ENCODE data around the gene MTHFD1L. TPM values are rescaled to one million over a fixed set of nuclear protein-coding genes. Genes with fewer than 3 reads are reported as not detected.

MTHFD1L gene
- total RNA-seq, 1 experiment from 2014 or later = 47.8 TPM

- Mint-ChIP-seq H3K9me3 (ENCODE audit: low read depth, unreplicated experiment) (no peaks in the 10 kb centered on the region), H3K36me3 (ENCODE audit: insufficient read depth, unreplicated experiment) (peaks cover 13% of the 10 kb centered on the region), H3K4me3 (ENCODE audit: low read depth, unreplicated experiment) (no peak overlapping the region), H3K27me3 (ENCODE audit: unreplicated experiment) (no peaks in the 10 kb centered on the region), H3K27ac (ENCODE audit: unreplicated experiment) (no peak overlapping the region), H3K4me1 (ENCODE audit: low read depth, unreplicated experiment) (peaks cover 15% of the 10 kb centered on the region)
- no TSS peak for BruUV-seq (replicated peaks)
- TF ChIP-seq CTCF (IDR thresholded peaks at IDR 0.05; ENCODE audit: unreplicated experiment) = no peak
- no peak for DNase-seq
- intact Hi-C loops (cut with micrococcal nuclease; ENCODE audit: unreplicated experiment) = loop anchor here (10.0 kb wide), 1 partner anchor 245 kb away; no protein-coding TSS in a partner anchor
- CTCF ChIA-PET = no interaction called here
These were observed 144.6 kb downstream of the MTHFD1L start for GRCh38 chr6:151010071-151010470.

- CTCF ChIA-PET = interaction anchor here (0.7 to 2.6 kb wide), 3 partner anchors 8 to 312 kb away, joined by 6 to 59 read pairs (median 14); no protein-coding TSS in a partner anchor
- no peak for TF ChIP-seq CTCF (IDR thresholded peaks at IDR 0.05; ENCODE audit: unreplicated experiment)
- intact Hi-C loops (cut with micrococcal nuclease; ENCODE audit: unreplicated experiment) = loop anchor here (10.0 kb wide), 1 partner anchor 242 kb away; no protein-coding TSS in a partner anchor
- Mint-ChIP-seq H3K27me3 (ENCODE audit: unreplicated experiment) (no peaks in the 10 kb centered on the region), H3K4me1 (ENCODE audit: low read depth, unreplicated experiment) (peaks cover 8% of the 10 kb centered on the region), H3K27ac (ENCODE audit: unreplicated experiment) (no peak overlapping the region), H3K9me3 (ENCODE audit: low read depth, unreplicated experiment) (no peaks in the 10 kb centered on the region), H3K36me3 (ENCODE audit: insufficient read depth, unreplicated experiment) (peaks cover 8% of the 10 kb centered on the region), H3K4me3 (ENCODE audit: low read depth, unreplicated experiment) (no peak overlapping the region)
- BruUV-seq (replicated peaks) = no TSS peak
- no peak for DNase-seq
These were observed 147.1 kb downstream of the MTHFD1L start for GRCh38 chr6:151012321-151013294.

- no TSS peak for BruUV-seq (replicated peaks)
- Mint-ChIP-seq H3K4me3 (ENCODE audit: low read depth, unreplicated experiment) (no peak overlapping the region), H3K27me3 (ENCODE audit: unreplicated experiment) (no peaks in the 10 kb centered on the region), H3K36me3 (ENCODE audit: insufficient read depth, unreplicated experiment) (peaks cover 8% of the 10 kb centered on the region), H3K9me3 (ENCODE audit: low read depth, unreplicated experiment) (no peaks in the 10 kb centered on the region), H3K27ac (ENCODE audit: unreplicated experiment) (peak overlapping the region; percentile 45), H3K4me1 (ENCODE audit: low read depth, unreplicated experiment) (peaks cover 8% of the 10 kb centered on the region)
- intact Hi-C loops (cut with micrococcal nuclease; ENCODE audit: unreplicated experiment) = loop anchor here (1.0 to 10.0 kb wide), 3 partner anchors 240 to 320 kb away; no protein-coding TSS in a partner anchor
- TF ChIP-seq CTCF (IDR thresholded peaks at IDR 0.05; ENCODE audit: unreplicated experiment) = peak; percentile 84
- CTCF ChIA-PET = interaction anchor here (0.6 to 2.6 kb wide), 15 partner anchors 10 to 320 kb away, joined by 3 to 59 read pairs (median 4); no protein-coding TSS in a partner anchor
- peak; percentile 73 for DNase-seq
These were observed 149.1 kb downstream of the MTHFD1L start for GRCh38 chr6:151014404-151015100.

GRCh38 chr6:151015101-151015700 lies 149.7 kb downstream of the MTHFD1L start:
- Mint-ChIP-seq H3K4me3 (ENCODE audit: low read depth, unreplicated experiment) (no peak overlapping the region), H3K27ac (ENCODE audit: unreplicated experiment) (no peak overlapping the region), H3K27me3 (ENCODE audit: unreplicated experiment) (no peaks in the 10 kb centered on the region), H3K9me3 (ENCODE audit: low read depth, unreplicated experiment) (no peaks in the 10 kb centered on the region), H3K36me3 (ENCODE audit: insufficient read depth, unreplicated experiment) (peaks cover 8% of the 10 kb centered on the region), H3K4me1 (ENCODE audit: low read depth, unreplicated experiment) (peaks cover 8% of the 10 kb centered on the region)
- CTCF ChIA-PET = interaction anchor here (0.7 to 2.6 kb wide), 5 partner anchors 11 to 313 kb away, joined by 3 to 59 read pairs (median 5); no protein-coding TSS in a partner anchor
- no peak for DNase-seq
- intact Hi-C loops (cut with micrococcal nuclease; ENCODE audit: unreplicated experiment) = loop anchor here (2.0 to 10.0 kb wide), 2 partner anchors 240 to 320 kb away; no protein-coding TSS in a partner anchor
- TF ChIP-seq CTCF (IDR thresholded peaks at IDR 0.05; ENCODE audit: unreplicated experiment) = no peak
- TSS peak; percentile 19 for BruUV-seq (replicated peaks)

Measured in Calu3 (cell line).